Measurements from ENCODE around the gene RRM1. TPM values are rescaled to one million over a fixed set of nuclear protein-coding genes. Genes with fewer than 3 reads are reported as not detected.

RRM1 gene
- total RNA-seq, 1 experiment from 2014 or later: 138 TPM

- Mint-ChIP-seq H3K27me3 (ENCODE audit: low read depth) (no peaks in the 10 kb centered on the region), H3K4me3 (no peak overlapping the region), H3K9me3 (no peaks in the 10 kb centered on the region), H3K36me3 (ENCODE audit: insufficient read depth in 1 of 3, low read depth in 3 of 3) (no peaks in the 10 kb centered on the region), H3K27ac (peak overlapping the region in 1 of 3 experiments; percentile 17; a peak in 1 of 7 replicates), H3K4me1 (peaks cover 10% of the 10 kb centered on the region in 2 experiments)
- Histone ChIP-seq H3K23me2 (ENCODE audit: insufficient read length, low read depth, low read length, poor library complexity, severe bottlenecking) (no peaks in the 10 kb centered on the region), H3K27ac (ENCODE audit: insufficient read length, low read depth, low read length) (no peak overlapping the region), H3K4me2 (ENCODE audit: insufficient read depth, insufficient read length, low read length) (no peak overlapping the region), H2BK5ac (ENCODE audit: insufficient read length, low read length) (no peak overlapping the region), H2AK5ac (ENCODE audit: insufficient read length, low read length) (no peak overlapping the region), H2BK20ac (ENCODE audit: low read depth, low read length, poor library complexity, severe bottlenecking) (no peak overlapping the region), H3K27me3 (ENCODE audit: insufficient read depth, low read length) (no peaks in the 10 kb centered on the region), H2BK12ac (ENCODE audit: insufficient read length, low read depth, low read length) (no peak overlapping the region), H3T11ph (ENCODE audit: low read length) (no peak overlapping the region), H3K23ac (ENCODE audit: insufficient read length, low read depth, low read length) (no peak overlapping the region), H2BK120ac (ENCODE audit: low read depth, low read length, poor library complexity, severe bottlenecking) (no peak overlapping the region), H3K14ac (ENCODE audit: insufficient read depth, low read length) (no peak overlapping the region), H3K18ac (ENCODE audit: insufficient read length, low read depth, low read length) (no peak overlapping the region), H3K56ac (ENCODE audit: insufficient read length, low read depth, low read length) (no peak overlapping the region), H3K9me3 (ENCODE audit: control insufficient read depth, low read depth, low read length) (no peaks in the 10 kb centered on the region), H2BK15ac (ENCODE audit: low read depth, low read length) (no peak overlapping the region), H4K8ac (replicated peaks; ENCODE audit: insufficient read length, low read depth, low read length) (no peak overlapping the region), H3K4ac (ENCODE audit: low read depth, low read length) (no peak overlapping the region), H4K91ac (ENCODE audit: insufficient read length, low read depth, low read length) (no peak overlapping the region), H4K20me1 (ENCODE audit: control insufficient read depth, insufficient read depth, insufficient read length) (no peaks in the 10 kb centered on the region), H3K79me2 (ENCODE audit: insufficient read depth, low read length) (no peaks in the 10 kb centered on the region), H3K79me1 (ENCODE audit: insufficient read depth, low read depth, low read length, poor library complexity, severe bottlenecking) (no peaks in the 10 kb centered on the region), H4K5ac (ENCODE audit: insufficient read length, low read depth, low read length) (no peak overlapping the region), H3K9ac (ENCODE audit: extremely low read depth, insufficient read length, low read length) (no peak overlapping the region), H3K4me1 (ENCODE audit: insufficient read depth, low read length) (no peaks in the 10 kb centered on the region), H2AFZ (ENCODE audit: low read length) (no peak overlapping the region)
- no CpG with 5 or more reads among the region's 1 CpG for WGBS (ENCODE audit: extremely low coverage, insufficient read length, low lambda C conversion rate)
- TF ChIP-seq CTCF (conservative IDR thresholded peaks at IDR 0.05): no peak
- DNase-seq: no peak
Observed at GRCh38 chr11:4068962-4069361, 25.6 kb upstream of the RRM1 start.
